ENCODE data around the gene RASA1. TPM values are rescaled to one million over a fixed set of nuclear protein-coding genes. Genes with fewer than 3 reads are reported as not detected.

Gene RASA1
- total RNA-seq, 1 donor from 2014 or later: 20.6 TPM

GRCh38 chr5:87347272-87347671, 79.6 kb downstream of the RASA1 start:
- DNase-seq: no peak
- intact Hi-C loops (cut with micrococcal nuclease): no loop called here
- ATAC-seq: no peak

GRCh38 chr5:87347841-87348240, 80.2 kb downstream of the RASA1 start:
- intact Hi-C loops (cut with micrococcal nuclease): no loop called here
- no peak for DNase-seq
- ATAC-seq: no peak

- ATAC-seq (no peak), DNase-seq (no peak)
- intact Hi-C loops (cut with micrococcal nuclease): no loop called here
Observed at GRCh38 chr5:87354496-87354895, 86.8 kb downstream of the RASA1 start.

GRCh38 chr5:87359106-87359505, 91.4 kb downstream of the RASA1 start:
- ATAC-seq (no peak), DNase-seq (no peak)
- intact Hi-C loops (cut with micrococcal nuclease): no loop called here

DNA sequence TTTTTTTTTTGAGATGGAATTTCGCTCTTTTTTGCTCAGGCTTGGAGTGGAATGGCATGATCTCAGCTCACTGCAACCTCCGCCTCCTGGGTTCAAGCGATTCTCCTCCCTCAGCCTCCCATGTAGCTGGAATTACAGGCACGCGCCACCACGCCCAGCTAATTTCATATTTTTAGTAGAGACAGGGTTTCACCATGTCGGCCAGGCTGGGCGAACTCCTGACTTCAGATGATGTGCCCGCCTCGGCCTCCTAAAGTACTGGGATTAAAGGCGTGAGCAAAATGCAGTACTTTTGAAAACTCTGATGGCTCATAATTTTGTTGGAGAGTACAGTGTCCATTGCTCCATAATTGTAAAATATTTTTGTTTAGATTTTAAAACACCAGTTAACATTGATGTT, 92.4 kb downstream of the RASA1 start:
- ATAC-seq: no peak
- DNase-seq: no peak
- intact Hi-C loops (cut with micrococcal nuclease): no loop called here

DNA sequence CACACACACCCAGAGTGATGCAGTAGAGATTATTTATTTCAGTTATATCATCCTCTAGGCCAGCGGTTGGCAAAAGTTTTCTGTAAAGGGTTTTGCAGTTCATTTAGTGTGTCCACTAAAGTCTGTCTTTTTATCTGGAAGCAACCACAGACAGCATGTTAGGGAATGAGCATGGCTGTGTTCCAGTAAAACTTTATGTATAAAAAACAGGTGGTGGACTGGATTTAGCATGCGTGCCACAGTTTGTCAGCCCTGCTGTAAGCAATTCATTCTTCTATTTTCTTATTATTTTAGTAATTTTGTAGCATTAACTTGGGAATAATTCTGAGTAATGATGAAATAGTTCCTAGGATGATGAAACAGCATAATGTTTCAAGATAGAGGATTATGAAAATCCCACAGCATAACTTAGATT, 93.4 kb downstream of the RASA1 start:
- no peak for DNase-seq
- peak; percentile 58 for ATAC-seq
- intact Hi-C loops (cut with micrococcal nuclease): no loop called here

- no peak for DNase-seq
Observed at GRCh38 chr5:87361536-87362213, 94.0 kb downstream of the RASA1 start.

DNA sequence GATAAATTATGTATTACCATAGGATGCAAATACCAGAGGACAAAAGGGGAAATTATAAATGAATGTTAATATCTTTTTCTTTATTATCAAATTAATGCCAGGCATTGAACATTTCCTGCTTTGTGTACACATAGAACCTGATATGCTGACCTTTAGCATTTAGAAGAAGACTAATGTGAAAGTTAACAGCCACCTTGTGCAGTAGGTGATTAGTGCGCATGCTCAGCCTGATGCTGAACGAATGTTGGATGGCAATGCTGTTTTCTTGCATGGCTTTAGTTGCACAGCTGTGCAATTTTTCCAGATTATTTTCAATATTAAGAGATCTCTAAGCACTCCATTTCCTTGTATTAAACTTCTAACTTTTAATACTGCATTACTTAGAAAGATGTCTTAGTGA, 99.6 kb downstream of the RASA1 start:
- intact Hi-C loops (cut with micrococcal nuclease): no loop called here
- DNase-seq: no peak
- no peak for ATAC-seq

More at GRCh38 chr5:87361536-87362213, 94.0 kb downstream of the RASA1 start:
- intact Hi-C loops (cut with micrococcal nuclease): no loop called here
- no peak for ATAC-seq

DNA sequence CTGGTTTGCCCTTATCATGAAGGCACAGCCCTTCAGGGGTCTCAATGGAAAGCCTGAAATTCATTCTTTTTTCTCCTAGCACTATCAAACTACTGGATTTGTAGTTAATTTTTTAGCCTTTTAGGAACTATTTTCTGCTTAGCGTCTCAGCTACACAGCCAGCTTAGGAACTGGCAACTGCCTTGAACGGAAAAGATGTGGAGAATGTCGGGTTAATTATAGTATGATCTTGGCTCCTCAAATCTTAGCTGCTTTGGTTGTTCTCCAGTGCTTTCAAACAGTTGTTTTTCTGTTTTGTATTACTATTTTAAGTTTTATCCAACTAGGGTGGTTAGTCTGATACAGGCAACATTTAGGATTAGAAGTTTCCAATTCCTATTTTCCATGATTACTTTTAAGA, 100.9 kb downstream of the RASA1 start:
- ATAC-seq (peak; percentile 71), DNase-seq (no peak)
- intact Hi-C loops (cut with micrococcal nuclease): no loop called here

- ATAC-seq: no peak
- DNase-seq: no peak
- intact Hi-C loops (cut with micrococcal nuclease): no loop called here
Observed at GRCh38 chr5:87369431-87369830, 101.7 kb downstream of the RASA1 start.

DNA sequence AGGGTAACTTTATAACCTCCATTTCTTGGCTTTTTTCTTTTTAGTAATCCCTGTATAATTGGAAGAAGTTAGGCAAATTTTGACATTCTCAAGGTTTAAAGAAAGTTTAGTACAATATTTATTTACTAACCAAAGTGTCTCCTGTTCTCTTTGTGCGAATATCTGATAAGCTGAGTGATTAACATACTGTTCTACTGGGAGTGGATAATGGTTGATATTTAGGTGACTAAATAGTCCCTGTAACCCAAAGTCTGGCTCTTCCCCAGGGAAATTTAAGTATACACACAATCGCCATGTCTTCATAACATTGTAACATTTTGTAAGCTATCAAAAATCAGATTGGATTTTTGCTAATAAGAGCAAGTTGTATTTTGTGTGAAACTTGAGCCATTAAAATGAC, 105.0 kb downstream of the RASA1 start:
- ATAC-seq: peak; percentile 22

DNA sequence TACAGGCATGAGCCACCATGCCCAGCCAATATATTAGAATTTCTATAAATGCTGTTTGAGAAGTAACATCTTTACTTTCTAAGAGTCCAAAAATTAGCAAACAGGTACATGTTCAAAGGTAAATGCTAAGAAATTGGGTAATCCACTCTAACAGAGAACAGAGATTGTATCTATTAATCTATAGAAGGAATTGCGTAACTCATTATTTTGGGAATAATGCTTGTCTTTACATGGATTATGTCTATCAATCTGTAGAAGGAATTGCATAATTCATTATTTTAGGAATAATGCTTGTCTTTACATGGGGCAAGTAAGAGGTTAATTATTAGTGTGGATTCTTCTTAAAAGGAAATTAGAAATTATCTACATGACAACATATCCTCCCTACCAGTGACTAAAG, 114.5 kb downstream of the RASA1 start:
- DNase-seq (no peak), ATAC-seq (no peak)
- intact Hi-C loops (cut with micrococcal nuclease): no loop called here

More for the DNA sequence above, 105.0 kb downstream of the RASA1 start:
- DNase-seq: no peak
- intact Hi-C loops (cut with micrococcal nuclease): no loop called here

- intact Hi-C loops (cut with micrococcal nuclease): no loop called here
- ATAC-seq: no peak
Observed at GRCh38 chr5:87383216-87383615, 115.5 kb downstream of the RASA1 start.

GRCh38 chr5:87385802-87386201, 118.1 kb downstream of the RASA1 start:
- no peak for ATAC-seq
- intact Hi-C loops (cut with micrococcal nuclease): no loop called here
- DNase-seq: no peak

More at GRCh38 chr5:87383216-87383615, 115.5 kb downstream of the RASA1 start:
- DNase-seq: no peak

DNA sequence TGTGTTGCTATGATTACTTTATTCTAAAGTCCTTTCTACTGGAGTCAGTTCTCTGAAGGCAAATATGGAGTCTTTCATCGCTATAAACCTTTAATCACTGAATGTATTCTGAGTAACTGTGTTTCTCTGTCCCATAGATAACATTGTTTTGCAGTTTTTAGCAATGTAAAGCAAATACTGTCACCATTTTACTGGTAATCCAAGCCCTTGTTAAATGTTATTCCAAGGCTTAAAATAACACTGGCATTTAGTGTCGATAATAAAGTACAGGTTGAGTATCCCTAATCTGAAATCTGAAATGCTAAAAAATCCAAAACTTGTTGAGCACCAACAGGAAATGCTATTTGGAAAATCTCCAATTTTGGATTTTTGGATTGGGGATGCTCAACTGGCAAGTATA, 120.4 kb downstream of the RASA1 start:
- ATAC-seq: no peak
- intact Hi-C loops (cut with micrococcal nuclease): no loop called here
- no peak for DNase-seq

- intact Hi-C loops (cut with micrococcal nuclease): no loop called here
- DNase-seq (no peak), ATAC-seq (no peak)
Observed at GRCh38 chr5:87389296-87390034, 121.8 kb downstream of the RASA1 start.

DNA sequence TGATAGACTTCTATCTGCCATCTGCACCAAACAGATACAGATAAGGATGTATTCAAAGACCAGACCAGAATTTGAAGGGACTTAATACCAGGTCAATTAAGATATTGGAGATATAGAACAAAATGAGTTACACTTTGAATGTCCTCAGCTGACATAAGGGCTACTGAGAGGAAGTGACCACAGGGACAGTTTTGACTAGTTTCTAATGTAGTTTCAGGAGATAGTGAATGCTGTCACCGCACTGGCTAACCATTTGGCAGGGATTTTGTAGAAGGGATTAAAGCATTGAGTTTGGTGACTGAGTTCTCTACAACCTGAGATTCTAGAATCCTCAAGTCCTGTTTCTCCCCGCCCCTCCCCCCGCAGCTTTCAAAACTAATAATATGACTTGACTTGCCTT, 122.4 kb downstream of the RASA1 start:
- DNase-seq (no peak), ATAC-seq (no peak)
- intact Hi-C loops (cut with micrococcal nuclease): no loop called here

DNA sequence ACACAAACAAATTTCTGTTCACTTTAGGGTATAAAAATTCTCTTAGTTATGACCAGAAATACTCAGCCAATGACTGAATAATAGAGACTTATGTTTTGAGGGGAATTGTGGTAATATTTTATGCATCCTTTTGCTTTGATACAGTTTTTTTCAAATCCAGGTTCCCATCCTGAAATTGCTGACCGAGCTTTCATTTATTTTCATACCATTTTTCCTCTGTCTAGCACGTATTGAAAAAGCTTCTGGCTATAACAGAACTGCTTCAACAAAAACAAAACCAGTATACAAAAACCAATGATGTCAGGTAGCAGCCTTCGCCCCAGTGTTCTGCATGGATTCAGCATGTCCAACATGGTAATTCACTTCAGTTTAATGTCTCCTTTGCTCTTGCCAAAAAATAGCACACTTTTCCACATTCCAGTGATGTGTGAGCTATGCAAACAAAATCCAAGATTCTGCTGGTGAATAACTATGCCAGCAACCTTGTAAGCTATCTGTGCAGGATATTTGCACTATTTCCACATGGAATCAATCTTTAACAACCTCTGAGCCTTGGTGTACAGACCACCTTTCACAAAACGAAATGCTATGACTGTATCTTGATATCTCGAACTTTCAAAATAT, 123.0 kb downstream of the RASA1 start:
- DNase-seq (no peak), ATAC-seq (no peak)
- intact Hi-C loops (cut with micrococcal nuclease): no loop called here

DNA sequence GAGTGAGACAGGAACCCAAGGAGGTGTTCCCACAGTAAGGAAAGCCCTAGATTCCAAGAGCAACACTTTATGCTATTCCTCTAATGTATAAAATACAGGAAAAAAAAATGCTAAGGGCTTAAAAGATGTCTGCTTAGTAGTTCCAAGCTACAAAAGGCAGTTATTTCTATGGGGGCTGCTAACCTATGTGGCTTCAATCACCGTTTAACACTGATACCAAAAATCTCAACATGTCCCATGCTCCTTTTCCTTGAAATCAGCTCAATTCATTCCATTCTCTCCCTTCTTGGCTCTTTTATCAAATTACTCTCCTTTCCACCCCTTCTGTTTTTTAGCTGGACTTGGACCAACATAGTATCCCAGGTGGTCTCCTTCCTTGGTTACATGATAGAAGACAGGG, 124.5 kb downstream of the RASA1 start:
- intact Hi-C loops (cut with micrococcal nuclease): no loop called here
- DNase-seq: no peak
- ATAC-seq: no peak

- DNase-seq (no peak), ATAC-seq (no peak)
- intact Hi-C loops (cut with micrococcal nuclease): no loop called here
Observed at GRCh38 chr5:87392801-87393200, 125.1 kb downstream of the RASA1 start.

GRCh38 chr5:87393331-87393730, 125.6 kb downstream of the RASA1 start:
- DNase-seq (no peak), ATAC-seq (no peak)
- intact Hi-C loops (cut with micrococcal nuclease): no loop called here
